ENCODE data around the gene ADGRG4. TPM values are rescaled to one million over a fixed set of nuclear protein-coding genes. Genes with fewer than 3 reads are reported as not detected.
"Not testable (repeated sequence)": the region's sequence is repeated elsewhere in the genome, so short reads cannot be mapped to it uniquely, and the experiment has no call there.

ADGRG4 gene
- polyA plus RNA-seq, 3 donors: under 0.01 to 0.18 (median 0.11) TPM

GRCh38 chrX:136445674-136446073 lies 144.9 kb downstream of the ADGRG4 start:
- not testable (repeated sequence) for H3K27ac ChIP-seq (ENCODE audit: low read depth, low read length)
- 87 to 94% (median 90%) methylated on average over 13 to 17 of the region's 18 CpGs for WGBS, 3 donors

GRCh38 chrX:136446208-136446607 lies 145.4 kb downstream of the ADGRG4 start:
- no peak overlapping the region for H3K27ac ChIP-seq (ENCODE audit: low read depth, low read length)
- 78 to 97% (median 87%) methylated on average over 4 to 6 of the region's 6 CpGs for WGBS, 3 donors

DNA sequence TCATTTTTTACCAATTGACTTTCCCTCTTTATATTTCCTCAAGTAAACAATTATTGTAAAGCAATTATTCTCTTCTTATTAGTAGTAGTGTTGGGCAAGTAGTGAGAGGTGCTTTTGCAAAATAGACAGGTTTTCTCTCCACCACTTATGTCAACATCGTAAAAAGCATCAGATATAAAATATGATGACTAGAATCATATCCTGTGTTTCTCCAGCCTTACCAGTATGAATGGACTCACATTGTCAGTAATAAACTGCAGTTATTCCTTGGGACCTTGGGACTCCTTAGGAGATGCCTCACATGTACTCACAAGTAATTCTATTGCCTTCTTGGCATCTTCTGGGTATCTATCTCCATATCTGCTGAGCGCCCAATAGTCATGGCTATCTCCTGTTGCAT lies 146.5 kb downstream of the ADGRG4 start:
- WGBS, 3 donors: 83 to 95% (median 88%) methylated on average over 2 of the region's 2 CpGs
- H3K27ac ChIP-seq (ENCODE audit: low read depth, low read length): no peak overlapping the region

GRCh38 chrX:136447968-136448367 lies 147.2 kb downstream of the ADGRG4 start:
- no peak overlapping the region for H3K27ac ChIP-seq (ENCODE audit: low read depth, low read length)

GRCh38 chrX:136450050-136450830 lies 149.5 kb downstream of the ADGRG4 start:
- H3K27ac ChIP-seq (ENCODE audit: low read depth, low read length): no peak overlapping the region
- WGBS, 3 donors: 50 to 60% (median 60%) methylated on average over 8 of the region's 8 CpGs

DNA sequence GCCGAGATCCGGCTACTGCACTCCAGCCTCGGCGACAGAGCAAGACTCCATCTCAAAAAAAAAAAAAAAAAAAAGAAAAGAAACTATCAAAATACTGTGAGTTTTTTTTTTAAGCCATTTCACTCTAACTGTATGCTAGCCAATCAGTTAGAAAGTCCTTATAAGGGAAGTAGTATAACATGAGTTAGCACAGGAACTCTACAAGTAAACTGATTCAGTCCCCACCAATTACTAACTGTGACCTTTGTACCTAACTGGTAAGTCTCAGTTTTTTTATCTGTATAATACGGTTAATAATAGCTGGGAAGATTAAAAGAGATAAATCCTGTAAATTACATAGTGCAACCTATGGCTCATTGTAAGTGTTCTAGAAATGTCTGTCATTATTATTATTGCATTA lies 151.9 kb downstream of the ADGRG4 start:
- WGBS, 3 donors: 90 to 95% (median 91%) methylated on average over 5 of the region's 5 CpGs
- no peak overlapping the region for H3K27ac ChIP-seq (ENCODE audit: low read depth, low read length)

- H3K27ac ChIP-seq (ENCODE audit: low read depth, low read length): no peak overlapping the region
- 76 to 81% (median 79%) methylated on average over 1 of the region's 1 CpG for WGBS, 3 donors
These were observed 152.4 kb downstream of the ADGRG4 start for GRCh38 chrX:136453114-136453513.

DNA sequence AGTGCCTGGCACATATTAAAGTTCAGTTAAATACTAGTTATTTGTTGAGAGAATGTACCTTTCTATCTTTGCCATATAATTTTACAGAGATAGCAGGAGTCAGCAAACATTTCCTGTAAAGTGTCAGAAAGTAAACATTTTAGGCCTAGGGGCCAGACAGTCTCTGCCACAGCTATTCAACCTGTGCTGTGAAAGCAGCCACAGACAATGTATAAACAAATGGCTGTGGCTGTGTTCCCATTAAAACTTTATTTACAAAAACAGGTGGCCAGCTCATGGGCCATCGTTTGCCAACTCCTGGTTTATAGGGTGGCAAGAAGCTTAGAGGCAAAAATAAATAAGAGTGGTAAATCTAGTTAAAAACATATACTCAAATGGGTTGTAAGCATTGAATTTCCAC lies 153.0 kb downstream of the ADGRG4 start:
- 39 to 74% (median 48%) methylated on average over 1 of the region's 1 CpG for WGBS, 3 donors
- no peak overlapping the region for H3K27ac ChIP-seq (ENCODE audit: low read depth, low read length)

DNA sequence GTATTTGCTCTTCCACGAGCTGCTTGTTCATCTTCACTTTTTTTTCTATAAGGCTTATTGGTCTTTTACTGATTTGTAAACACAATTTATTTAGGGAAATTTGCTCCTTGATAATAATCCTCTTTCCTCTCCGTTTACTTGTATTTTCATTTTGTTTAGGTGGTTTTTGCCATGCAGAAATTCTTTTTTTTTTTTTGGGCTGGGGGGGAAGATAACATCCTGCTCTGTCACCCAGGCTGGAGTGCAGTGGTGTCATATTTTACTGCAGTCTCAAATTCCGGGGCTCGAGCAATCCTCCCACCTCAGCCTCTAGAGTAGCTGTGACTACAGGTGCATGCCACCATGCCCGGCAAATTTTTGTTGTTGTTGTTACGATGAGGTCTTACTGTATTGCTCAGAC lies 155.4 kb downstream of the ADGRG4 start:
- H3K27ac ChIP-seq (ENCODE audit: low read depth, low read length): no peak overlapping the region
- WGBS, 3 donors: 80 to 87% (median 87%) methylated on average over 6 of the region's 6 CpGs

DNA sequence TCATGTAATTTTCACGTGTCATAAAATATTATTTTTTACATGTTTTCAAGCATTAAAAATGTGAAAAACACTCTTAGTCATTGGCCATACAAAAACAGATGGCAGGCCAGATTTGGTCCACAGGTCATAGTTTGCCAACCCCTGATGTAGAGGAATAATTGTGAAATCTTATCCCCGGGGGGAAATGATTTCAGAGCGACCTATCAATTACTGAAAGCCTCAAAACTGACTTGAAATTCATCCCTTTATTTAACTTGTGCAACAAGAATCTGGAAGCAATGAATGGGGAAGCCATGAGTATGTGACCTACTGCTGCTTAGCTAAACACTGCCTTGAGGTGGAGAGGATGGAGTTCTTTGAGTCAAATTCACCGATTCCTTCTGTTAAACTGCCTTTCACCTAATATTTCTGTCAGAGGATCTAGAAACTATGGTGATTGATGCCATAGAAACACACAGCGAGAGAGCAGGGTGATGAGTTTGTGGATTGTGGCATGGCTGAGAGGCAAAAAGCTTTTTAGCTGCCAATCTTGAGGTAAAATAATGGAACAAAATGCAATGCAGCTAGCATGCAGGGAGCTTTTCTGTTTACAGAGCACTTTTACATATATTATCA lies 156.6 kb downstream of the ADGRG4 start:
- 44 to 70% (median 50%) methylated on average over 5 of the region's 5 CpGs for WGBS, 3 donors
- H3K27ac ChIP-seq (ENCODE audit: low read depth, low read length): no peak overlapping the region

- no peak overlapping the region for H3K27ac ChIP-seq (ENCODE audit: low read depth, low read length)
- 72 to 91% (median 87%) methylated on average over 1 to 3 of the region's 3 CpGs for WGBS, 3 donors
These were observed 163.8 kb downstream of the ADGRG4 start for GRCh38 chrX:136464589-136464988.

Other genes with a start within 250 kb of the ADGRG4 start
- 100 to 1,000 TPM in 2 of 3 donors, 10 to 100 TPM in 1; 23.9 to 683 (median 244) TPM for gene FHL1, start 153.4 kb upstream of the ADGRG4 start, polyA plus RNA-seq
- 10 to 100 TPM in 2 of 3 donors, 1 to 10 TPM in 1; 1.8 to 17.3 (median 14.0) TPM for gene MAP7D3, start 49.6 kb upstream of the ADGRG4 start, polyA plus RNA-seq
- under 1 TPM in 1 of 3 donors, not detected in 2; 0.03 TPM for gene BRS3, start 187.0 kb downstream of the ADGRG4 start, polyA plus RNA-seq
- 10 to 100 TPM; 16.0 to 75.0 (median 32.7) TPM for gene HTATSF1, start 196.6 kb downstream of the ADGRG4 start, polyA plus RNA-seq
- under 1 TPM in 1 of 3 donors, not detected in 2; 0.15 TPM for gene VGLL1, start 231.3 kb downstream of the ADGRG4 start, polyA plus RNA-seq

Data from adipose tissue (tissue), 3 donors.